Uterus (tissue), 4 donors: ENCODE results near the gene ERCC1. TPM values are rescaled to one million over a fixed set of nuclear protein-coding genes. Genes with fewer than 3 reads are reported as not detected.

ENCODE experiments used
- DNase-seq, 2 donors: peaks; one replicate each; pipeline ENCODE4 v3.0.0-alpha.2; 2019 to 2020
- H3K27ac ChIP-seq, 2 donors: fragments of 200-600 bp; sonication (generic); 1 replicate in 1 of 2; 2 replicates in 1 of 2; pipeline ENCODE4 v1.5.1; 2016 to 2018
- H3K27me3 ChIP-seq, 2 donors: fragments of 200-600 bp; sonication (generic); one replicate each; pipeline ENCODE4 v1.5.1; 2018 to 2019; ENCODE audit warnings: control low read depth in 1 of 2
- H3K36me3 ChIP-seq, 2 donors: fragments of 200-600 bp; sonication (generic); one replicate each; pipeline ENCODE4 v1.5.1; 2019; ENCODE audit warnings: control low read depth in 1 of 2
- H3K4me1 ChIP-seq, 2 donors: fragments of 200-600 bp; sonication (generic); one replicate each; pipeline ENCODE4 v1.5.1; 2018 to 2019; ENCODE audit warnings: control low read depth in 1 of 2
- H3K4me3 ChIP-seq, 2 donors: fragments of 200-600 bp; sonication (generic); 1 replicate in 1 of 2; 2 replicates in 1 of 2; pipeline ENCODE4 v1.5.1; 2018 to 2019; ENCODE audit warnings: mild to moderate bottlenecking in 1 of 2
- H3K9me3 ChIP-seq, 2 donors: fragments of 200-600 bp; sonication (generic); one replicate each; pipeline ENCODE4 v1.5.1; 2019; ENCODE audit warnings: control low read depth in 1 of 2
- CTCF ChIP-seq, 4 experiments: fragments of 200-600 bp in 2 of 4; fragments of 450-650 bp in 2 of 4; sonication (generic) in 2 of 4; IDR thresholded peaks; one replicate each; pipeline ENCODE4 v1.5.1; 2016 to 2019; ENCODE audit warnings: antibody characterized with exemption in 4 of 4, mild to moderate bottlenecking in 2 of 4, moderate library complexity in 1 of 4
- POLR2A ChIP-seq, 2 donors: fragments of 450-650 bp; IDR thresholded peaks; one replicate each; pipeline ENCODE4 v1.6.1; 2016; ENCODE audit warnings: antibody characterized with exemption in 2 of 2, mild to moderate bottlenecking in 1 of 2, moderate library complexity in 1 of 2
- intact Hi-C: fragments of 100-400 bp; cut with DNase I; formaldehyde crosslinking; loops from one replicate; pipeline ENCODE4 v1.15.1; 2023; ENCODE audit warnings: low total_unique reads
- total RNA-seq, 4 donors: library from RNA; depleted of rRNA in 3 of 4; stranded (reverse); fragments of >200 nt in 3 of 4; gene quantifications; one replicate each; pipeline versions ENCODE4 v1.1.0 to v1.2.4, GENCODE V29; 2014 to 2023
- donor health status: DM: yes; HTN: yes; CAD: no.

Gene ERCC1
- total RNA-seq, 4 donors from 2014 or later = 37.9 to 130 (median 68.0) TPM

DNA sequence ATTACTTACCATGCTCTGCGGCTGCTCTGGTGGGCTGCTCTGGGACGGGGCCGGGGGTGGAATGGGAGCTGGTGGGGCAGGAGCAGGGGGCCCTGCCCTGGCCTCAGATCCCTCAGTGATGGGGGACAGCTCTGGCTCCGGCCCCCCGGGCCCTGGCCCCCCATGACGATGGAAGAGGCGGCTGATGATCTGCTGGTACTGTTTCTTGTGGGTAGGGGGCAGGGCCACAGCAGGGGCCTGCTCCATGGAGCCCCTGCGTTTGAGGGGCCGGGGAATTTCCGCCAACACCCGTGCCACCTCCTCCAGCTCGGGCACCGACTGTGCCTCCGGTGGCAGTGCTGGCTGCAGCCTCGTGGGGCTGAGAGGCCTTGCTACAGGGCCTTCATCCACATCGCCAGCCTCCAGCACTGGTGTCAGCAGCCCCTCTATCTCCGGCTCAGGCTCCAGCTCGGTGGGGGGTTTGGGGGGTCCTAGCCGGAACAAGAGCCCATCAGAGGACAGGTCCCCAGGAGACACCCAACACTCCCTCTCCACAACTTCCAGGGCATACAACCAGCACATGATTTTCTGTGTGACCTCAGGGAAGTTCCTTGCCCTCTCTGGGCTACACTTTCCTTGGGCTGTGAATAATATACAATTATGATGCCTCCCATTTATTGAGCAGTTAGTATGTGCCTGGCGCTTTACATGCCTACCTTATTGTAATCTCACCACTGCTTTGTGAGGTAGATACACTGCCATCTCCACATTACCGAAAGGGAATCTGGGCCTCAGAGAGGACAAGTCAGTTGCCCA lies 31.6 kb downstream of the ERCC1 start:
- peaks cover 0 to 3% of the 10 kb centered on the region in 2 donors for H3K27me3 ChIP-seq
- TF ChIP-seq POLR2A (IDR thresholded peaks at IDR 0.05) (no peak), CTCF (IDR thresholded peaks at IDR 0.05) (no peak)
- intact Hi-C loops = no loop called here

DNA sequence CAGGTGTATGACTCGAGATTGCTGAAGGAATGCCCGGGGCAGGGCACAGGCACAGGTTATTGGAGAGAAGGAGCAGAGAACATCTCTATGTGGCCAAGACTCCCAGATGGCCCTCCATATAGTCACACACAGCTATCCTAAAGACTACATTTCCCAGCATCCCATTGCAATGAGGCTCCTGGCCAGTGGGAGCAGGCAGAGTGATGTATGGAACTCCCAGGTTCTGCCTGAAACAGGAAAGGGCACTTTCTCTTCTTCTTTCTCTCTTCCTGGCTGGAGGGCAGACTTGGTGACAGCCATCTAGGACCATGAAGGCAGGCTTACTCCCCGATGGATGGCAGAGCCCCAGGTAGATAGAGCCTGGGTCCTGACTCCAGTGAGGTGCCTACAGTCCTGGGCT lies 32.4 kb downstream of the ERCC1 start:
- Histone ChIP-seq H3K4me1 (no peaks in the 10 kb centered on the region), H3K27me3 (peaks cover 0 to 8% of the 10 kb centered on the region in 2 donors), H3K27ac (no peak overlapping the region), H3K4me3 (no peak overlapping the region), H3K36me3 (no peaks in the 10 kb centered on the region), H3K9me3 (no peaks in the 10 kb centered on the region)
- no peak for TF ChIP-seq CTCF (IDR thresholded peaks at IDR 0.05)
- no peak for TF ChIP-seq POLR2A (IDR thresholded peaks at IDR 0.05)
- intact Hi-C loops = no loop called here
- DNase-seq = no peak

More for the DNA sequence above, 31.6 kb downstream of the ERCC1 start:
- DNase-seq = no peak
- H3K27ac ChIP-seq = no peak overlapping the region
- no peaks in the 10 kb centered on the region for H3K9me3 ChIP-seq
- no peak overlapping the region for H3K4me3 ChIP-seq
- H3K4me1 ChIP-seq = no peaks in the 10 kb centered on the region
- no peaks in the 10 kb centered on the region for H3K36me3 ChIP-seq

- no peak for DNase-seq
- peaks cover 10 to 20% of the 10 kb centered on the region in 2 donors for H3K27me3 ChIP-seq
- H3K27ac ChIP-seq = no peak overlapping the region
- intact Hi-C loops = no loop called here
- H3K4me3 ChIP-seq = no peak overlapping the region
- no peaks in the 10 kb centered on the region for H3K9me3 ChIP-seq
- H3K36me3 ChIP-seq = no peaks in the 10 kb centered on the region
- no peak for TF ChIP-seq POLR2A (IDR thresholded peaks at IDR 0.05)
- TF ChIP-seq CTCF (IDR thresholded peaks at IDR 0.05) = no peak
- no peaks in the 10 kb centered on the region for H3K4me1 ChIP-seq
These were observed 38.1 kb downstream of the ERCC1 start for GRCh38 chr19:45385392-45386221.

DNA sequence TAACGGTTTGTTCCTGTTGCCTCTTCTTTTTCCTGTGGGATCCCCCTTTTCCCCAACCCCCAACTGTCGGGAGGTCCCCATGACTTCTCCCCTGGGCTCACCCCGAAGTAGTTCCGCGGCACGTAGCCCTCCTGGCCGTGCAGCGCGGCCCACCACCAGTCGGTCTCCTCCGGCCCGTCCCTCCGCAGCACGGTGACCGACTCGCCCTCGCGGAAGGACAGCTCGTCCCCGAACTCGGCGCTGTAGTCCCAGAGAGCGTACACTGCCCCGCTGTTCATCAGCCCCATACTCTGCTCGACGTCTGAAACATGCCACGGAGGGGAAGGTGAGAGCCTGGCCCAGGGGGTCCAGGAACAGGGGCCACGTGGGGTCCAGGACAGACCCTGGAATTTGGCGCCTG lies 41.3 kb downstream of the ERCC1 start:
- Histone ChIP-seq H3K27me3 (peaks cover 10 to 20% of the 10 kb centered on the region in 2 donors), H3K4me3 (no peak overlapping the region), H3K36me3 (no peaks in the 10 kb centered on the region), H3K27ac (no peak overlapping the region), H3K9me3 (no peaks in the 10 kb centered on the region), H3K4me1 (no peaks in the 10 kb centered on the region)
- intact Hi-C loops = no loop called here
- TF ChIP-seq CTCF (IDR thresholded peaks at IDR 0.05) = no peak
- TF ChIP-seq POLR2A (IDR thresholded peaks at IDR 0.05) = no peak
- DNase-seq = no peak

GRCh38 chr19:45380107-45380506 lies 43.6 kb downstream of the ERCC1 start:
- intact Hi-C loops = no loop called here
- peaks cover 2 to 3% of the 10 kb centered on the region in 2 donors for H3K27me3 ChIP-seq
- H3K27ac ChIP-seq = no peak overlapping the region

More at GRCh38 chr19:45380107-45380506, 43.6 kb downstream of the ERCC1 start:
- TF ChIP-seq POLR2A (IDR thresholded peaks at IDR 0.05) (no peak), CTCF (IDR thresholded peaks at IDR 0.05) (no peak)
- no peak for DNase-seq
- Histone ChIP-seq H3K9me3 (no peaks in the 10 kb centered on the region), H3K4me3 (no peak overlapping the region), H3K36me3 (no peaks in the 10 kb centered on the region), H3K4me1 (no peaks in the 10 kb centered on the region)
